Trophoblast cell (in vitro differentiated cells and primary cell): ENCODE measurements around the gene SIL1.
A peak's percentile ranks its signal among the peaks of the same experiment; 100 is the strongest.

ENCODE experiments used
- DNase-seq, 2 donors: peaks; one replicate each; pipeline ENCODE4 v3.0.0-alpha.2; 2016
- H2AFZ ChIP-seq: 2 replicates; pipeline ENCODE4 v1.6.1; 2013; ENCODE audit warnings: low read length, moderate library complexity, mild to moderate bottlenecking; ENCODE audit not compliant: insufficient read depth, poor library complexity
- H2AK5ac ChIP-seq: 2 replicates; pipeline ENCODE4 v1.6.1; 2013; ENCODE audit warnings: mild to moderate bottlenecking, low read length
- H2BK120ac ChIP-seq: 2 replicates; pipeline ENCODE4 v1.6.1; 2013; ENCODE audit warnings: low read length, mild to moderate bottlenecking, moderate library complexity; ENCODE audit not compliant: insufficient read depth, poor library complexity
- H2BK12ac ChIP-seq: 2 replicates; pipeline ENCODE4 v1.6.1; 2013; ENCODE audit warnings: mild to moderate bottlenecking, low read length, moderate library complexity
- H2BK5ac ChIP-seq: 2 replicates; pipeline ENCODE4 v1.6.1; 2013; ENCODE audit warnings: low read length, low read depth, moderate library complexity, mild to moderate bottlenecking; ENCODE audit not compliant: poor library complexity
- H3K14ac ChIP-seq: 2 replicates; pipeline ENCODE4 v1.6.1; 2013; ENCODE audit warnings: mild to moderate bottlenecking, low read length
- H3K18ac ChIP-seq: 2 replicates; pipeline ENCODE4 v1.6.1; 2013; ENCODE audit warnings: mild to moderate bottlenecking, low read length
- H3K23ac ChIP-seq: 2 replicates; pipeline ENCODE4 v1.6.1; 2013; ENCODE audit warnings: low read length
- H3K27ac ChIP-seq: 2 replicates; pipeline ENCODE4 v1.5.1; 2013; ENCODE audit warnings: low read depth, mild to moderate bottlenecking, inconsistent platforms, low read length, moderate library complexity
- H3K27me3 ChIP-seq: 2 replicates; pipeline ENCODE4 v1.6.1; 2013; ENCODE audit warnings: inconsistent platforms, mild to moderate bottlenecking, low read length, moderate library complexity; ENCODE audit not compliant: insufficient read depth
- H3K36me3 ChIP-seq, 2 experiments: 1 replicate in 1 of 2; 2 replicates in 1 of 2; pipeline ENCODE4 v1.6.1; 2013; ENCODE audit warnings: low read length in 2 of 2, mild to moderate bottlenecking in 2 of 2, moderate library complexity in 1 of 2; ENCODE audit not compliant: insufficient read depth in 2 of 2, control insufficient read depth in 1 of 2
- H3K4ac ChIP-seq: 2 replicates; pipeline ENCODE4 v1.6.1; 2013; ENCODE audit warnings: low read depth, mild to moderate bottlenecking, low read length, moderate library complexity
- H3K4me1 ChIP-seq, 2 experiments: 1 replicate in 1 of 2; 2 replicates in 1 of 2; pipeline ENCODE4 v1.6.1; 2013; ENCODE audit warnings: low read length in 2 of 2, mild to moderate bottlenecking in 2 of 2, moderate library complexity in 1 of 2; ENCODE audit not compliant: insufficient read depth in 2 of 2, control insufficient read depth in 1 of 2
- H3K4me2 ChIP-seq: 2 replicates; pipeline ENCODE4 v1.6.1; 2013; ENCODE audit warnings: inconsistent platforms, mild to moderate bottlenecking, low read length, moderate library complexity
- H3K4me3 ChIP-seq: 2 replicates; pipeline ENCODE4 v1.5.1; 2013; ENCODE audit warnings: mild to moderate bottlenecking, low read depth, low read length, inconsistent platforms
- H3K79me1 ChIP-seq: one replicate; pipeline ENCODE4 v1.6.1; 2013; ENCODE audit warnings: low read length
- H3K79me2 ChIP-seq: 2 replicates; pipeline ENCODE4 v1.6.1; 2013; ENCODE audit warnings: low read length, mild to moderate bottlenecking; ENCODE audit not compliant: control insufficient read depth, insufficient read depth, poor library complexity
- H3K9ac ChIP-seq: 2 replicates; pipeline ENCODE4 v1.6.1; 2013; ENCODE audit warnings: mild to moderate bottlenecking, low read length
- H3K9me3 ChIP-seq: 2 replicates; pipeline ENCODE4 v1.6.1; 2013; ENCODE audit warnings: low read depth, mild to moderate bottlenecking, control low read depth, inconsistent platforms, low read length; ENCODE audit not compliant: insufficient read depth
- H4K12ac ChIP-seq: 2 replicates; pipeline ENCODE4 v1.6.1; 2013; ENCODE audit warnings: low read depth, mild to moderate bottlenecking, low read length, moderate library complexity
- H4K8ac ChIP-seq: 2 replicates; pipeline ENCODE4 v1.6.1; 2013; ENCODE audit warnings: low read depth, mild to moderate bottlenecking, low read length, moderate library complexity
- H4K91ac ChIP-seq: one replicate; pipeline ENCODE4 v1.6.1; 2013; ENCODE audit warnings: low read depth, mild to moderate bottlenecking, low read length, moderate library complexity
- WGBS: extraction: QIAGEN DNeasy Blood & Tissue Kit; methylation state at CpG from one replicate; pipeline ENCODE4 v1.1.7; 2013; ENCODE audit warnings: missing lambda C conversion rate; ENCODE audit not compliant: insufficient read length, insufficient coverage; ENCODE audit errors: extremely low coverage; 5-methylcytosine and 5-hydroxymethylcytosine counted together

SIL1 gene

GRCh38 chr5:139130214-139130613 lies 68.0 kb downstream of the SIL1 start:
- no CpG with 5 or more reads among the region's 4 CpGs for WGBS
- no peaks in the 10 kb centered on the region for H3K79me2 ChIP-seq
- H3K23ac ChIP-seq, result no peak overlapping the region
- H3K18ac ChIP-seq, result no peak overlapping the region
- no peak overlapping the region for H2AK5ac ChIP-seq
- H2BK120ac ChIP-seq, result no peak overlapping the region
- H2BK5ac ChIP-seq, result no peak overlapping the region
- peaks cover 0 to 8% of the 10 kb centered on the region in 2 experiments for H3K4me1 ChIP-seq
- no peaks in the 10 kb centered on the region for H3K27me3 ChIP-seq
- no peaks in the 10 kb centered on the region for H3K36me3 ChIP-seq
- no peak for DNase-seq
- no peak overlapping the region for H3K27ac ChIP-seq
- H4K8ac ChIP-seq, result no peak overlapping the region
- no peak overlapping the region for H4K12ac ChIP-seq
- no peak overlapping the region for H3K4me3 ChIP-seq
- H3K9ac ChIP-seq, result no peak overlapping the region
- no peaks in the 10 kb centered on the region for H3K9me3 ChIP-seq
- no peak overlapping the region for H3K14ac ChIP-seq
- no peak overlapping the region for H2BK12ac ChIP-seq
- no peak overlapping the region for H4K91ac ChIP-seq
- no peak overlapping the region for H3K4me2 ChIP-seq
- no peak overlapping the region for H3K4ac ChIP-seq
- no peaks in the 10 kb centered on the region for H3K79me1 ChIP-seq
- no peak overlapping the region for H2AFZ ChIP-seq

GRCh38 chr5:139126711-139127111 lies 71.5 kb downstream of the SIL1 start:
- no peak overlapping the region for H4K8ac ChIP-seq

GRCh38 chr5:139125991-139126390 lies 72.2 kb downstream of the SIL1 start:
- H3K4ac ChIP-seq, result no peak overlapping the region
- H4K12ac ChIP-seq, result no peak overlapping the region
- H3K27me3 ChIP-seq, result no peaks in the 10 kb centered on the region
- H3K4me1 ChIP-seq, result no peaks in the 10 kb centered on the region
- H3K9me3 ChIP-seq, result no peaks in the 10 kb centered on the region
- no peak overlapping the region for H2BK5ac ChIP-seq
- no peak for DNase-seq
- no peak overlapping the region for H4K8ac ChIP-seq
- H2BK12ac ChIP-seq, result no peak overlapping the region
- no CpG with 5 or more reads among the region's 1 CpG for WGBS
- no peak overlapping the region for H3K4me3 ChIP-seq
- no peaks in the 10 kb centered on the region for H3K79me2 ChIP-seq
- H3K79me1 ChIP-seq, result no peaks in the 10 kb centered on the region
- no peak overlapping the region for H4K91ac ChIP-seq
- no peak overlapping the region for H3K27ac ChIP-seq
- H3K9ac ChIP-seq, result no peak overlapping the region
- no peaks in the 10 kb centered on the region for H3K36me3 ChIP-seq
- H3K23ac ChIP-seq, result no peak overlapping the region
- H2AK5ac ChIP-seq, result no peak overlapping the region
- no peak overlapping the region for H2AFZ ChIP-seq
- no peak overlapping the region for H3K4me2 ChIP-seq
- no peak overlapping the region for H3K14ac ChIP-seq
- no peak overlapping the region for H2BK120ac ChIP-seq
- H3K18ac ChIP-seq, result no peak overlapping the region

More at GRCh38 chr5:139126711-139127111, 71.5 kb downstream of the SIL1 start:
- no peak overlapping the region for H3K4ac ChIP-seq
- H2BK120ac ChIP-seq, result no peak overlapping the region
- no peak overlapping the region for H4K12ac ChIP-seq
- no peak overlapping the region for H3K4me2 ChIP-seq
- H3K4me3 ChIP-seq, result no peak overlapping the region
- H3K9me3 ChIP-seq, result no peaks in the 10 kb centered on the region
- H3K27ac ChIP-seq, result no peak overlapping the region
- DNase-seq, result no peak
- H2BK5ac ChIP-seq, result no peak overlapping the region
- WGBS, result no CpG with 5 or more reads among the region's 3 CpGs
- no peak overlapping the region for H4K91ac ChIP-seq
- H3K79me2 ChIP-seq, result no peaks in the 10 kb centered on the region
- H3K14ac ChIP-seq, result no peak overlapping the region
- no peak overlapping the region for H3K23ac ChIP-seq
- H3K18ac ChIP-seq, result no peak overlapping the region
- H3K79me1 ChIP-seq, result no peaks in the 10 kb centered on the region
- H2BK12ac ChIP-seq, result no peak overlapping the region
- H2AK5ac ChIP-seq, result no peak overlapping the region
- H3K27me3 ChIP-seq, result no peaks in the 10 kb centered on the region
- H3K4me1 ChIP-seq, result peaks cover 0 to 3% of the 10 kb centered on the region in 2 experiments
- no peak overlapping the region for H3K9ac ChIP-seq
- no peak overlapping the region for H2AFZ ChIP-seq
- H3K36me3 ChIP-seq, result no peaks in the 10 kb centered on the region

GRCh38 chr5:139124774-139125520 lies 73.2 kb downstream of the SIL1 start:
- Histone ChIP-seq H2BK120ac (no peak overlapping the region), H3K4ac (no peak overlapping the region), H3K9ac (no peak overlapping the region), H3K14ac (no peak overlapping the region), H3K79me2 (no peaks in the 10 kb centered on the region), H3K79me1 (no peaks in the 10 kb centered on the region), H4K91ac (no peak overlapping the region), H3K4me3 (peak overlapping the region; percentile 47), H3K18ac (no peak overlapping the region), H3K27me3 (no peaks in the 10 kb centered on the region), H3K4me1 (no peaks in the 10 kb centered on the region), H2BK5ac (no peak overlapping the region), H3K27ac (no peak overlapping the region), H2AK5ac (no peak overlapping the region), H3K9me3 (no peaks in the 10 kb centered on the region), H3K36me3 (peaks cover under 1 to 7% of the 10 kb centered on the region in 2 experiments), H3K4me2 (no peak overlapping the region), H2BK12ac (no peak overlapping the region), H4K8ac (no peak overlapping the region), H4K12ac (no peak overlapping the region), H2AFZ (no peak overlapping the region), H3K23ac (peak overlapping the region; percentile 79)
- no peak for DNase-seq
- WGBS, result no CpG with 5 or more reads among the region's 8 CpGs
